Hepatic stellate cell (primary cell): ENCODE results near the gene DAB1.
"Not testable (repeated sequence)": the region's sequence is repeated elsewhere in the genome, so short reads cannot be mapped to it uniquely, and the experiment has no call there.

ENCODE experiments used
- DNase-seq: peaks from one replicate; pipeline ENCODE4 v3.0.0; 2011; ENCODE audit warnings: low spot score

The DAB1 gene

DNA sequence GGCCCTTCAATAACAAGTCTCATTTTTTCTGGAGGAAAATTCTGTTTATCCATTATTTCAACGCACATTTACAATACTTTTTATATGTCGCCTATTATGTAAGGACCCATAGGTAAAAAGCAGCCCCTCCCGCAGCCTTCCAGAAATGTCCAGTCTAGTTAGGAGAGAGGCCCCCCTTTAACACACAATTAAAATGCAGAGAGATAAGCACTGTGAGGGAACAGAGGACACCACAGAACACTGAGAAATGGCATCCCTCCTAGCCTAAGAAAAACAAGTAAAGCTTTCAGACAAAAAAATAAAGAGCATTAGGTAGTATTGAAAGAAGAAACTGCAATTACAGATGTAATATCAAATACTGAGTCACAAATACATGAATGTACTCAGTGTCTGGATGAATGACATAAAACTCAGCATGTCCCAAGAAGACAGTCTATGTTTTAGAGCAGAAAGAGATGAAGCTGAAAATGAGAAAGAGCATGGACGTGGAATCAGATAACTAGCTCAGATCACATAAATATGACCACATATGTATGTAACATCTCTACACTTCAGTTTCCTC is 62.9 kb downstream of the DAB1 start:
- no peak for DNase-seq

GRCh38 chr1:57357462-57357861 is 66.4 kb downstream of the DAB1 start:
- DNase-seq: no peak

GRCh38 chr1:57353654-57354053 is 70.2 kb downstream of the DAB1 start:
- no peak for DNase-seq

DNA sequence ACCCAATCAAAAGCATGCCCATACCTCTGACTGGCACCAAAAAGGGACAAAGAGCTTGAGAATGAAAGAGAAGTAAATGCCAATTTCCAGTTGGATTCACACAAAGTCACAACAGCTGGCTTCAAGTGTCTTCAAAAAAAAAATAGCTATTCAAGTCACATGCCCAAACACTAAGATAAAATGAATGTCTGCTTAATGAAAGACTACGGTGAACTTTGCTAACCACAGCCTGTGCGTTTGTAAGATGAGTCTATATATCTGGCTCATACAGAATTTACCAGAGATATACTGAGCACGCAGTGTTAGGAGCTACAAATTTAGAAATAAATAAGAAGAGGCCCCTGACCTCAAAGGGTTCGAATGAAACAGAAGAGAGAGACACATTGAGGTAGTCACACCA is 73.2 kb downstream of the DAB1 start:
- no peak for DNase-seq

DNA sequence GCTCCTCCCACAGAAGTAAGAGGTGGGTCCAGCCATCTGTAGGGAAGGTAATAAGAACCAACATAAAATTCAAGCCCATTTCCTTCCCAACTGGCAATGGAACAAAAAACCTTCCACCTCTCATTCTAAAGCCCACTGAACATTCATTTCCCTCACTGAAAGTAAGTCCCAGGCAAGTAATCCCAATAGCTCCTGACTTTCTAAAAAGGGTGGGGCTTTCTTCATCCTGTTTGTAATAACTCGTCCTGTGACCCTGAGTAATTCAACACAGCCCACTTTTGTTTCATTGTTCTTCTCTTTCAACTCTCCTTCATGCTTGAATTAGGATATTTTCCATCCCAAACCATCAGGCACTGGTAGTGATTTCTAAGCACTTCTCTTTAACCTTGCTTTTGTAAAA is 74.9 kb downstream of the DAB1 start:
- DNase-seq: no peak

- no peak for DNase-seq
These were observed 77.9 kb downstream of the DAB1 start for GRCh38 chr1:57345916-57346315.

GRCh38 chr1:57344265-57344664 is 79.6 kb downstream of the DAB1 start:
- DNase-seq: no peak

- DNase-seq: not testable (repeated sequence)
These were observed 80.5 kb downstream of the DAB1 start for GRCh38 chr1:57343298-57343915.

DNA sequence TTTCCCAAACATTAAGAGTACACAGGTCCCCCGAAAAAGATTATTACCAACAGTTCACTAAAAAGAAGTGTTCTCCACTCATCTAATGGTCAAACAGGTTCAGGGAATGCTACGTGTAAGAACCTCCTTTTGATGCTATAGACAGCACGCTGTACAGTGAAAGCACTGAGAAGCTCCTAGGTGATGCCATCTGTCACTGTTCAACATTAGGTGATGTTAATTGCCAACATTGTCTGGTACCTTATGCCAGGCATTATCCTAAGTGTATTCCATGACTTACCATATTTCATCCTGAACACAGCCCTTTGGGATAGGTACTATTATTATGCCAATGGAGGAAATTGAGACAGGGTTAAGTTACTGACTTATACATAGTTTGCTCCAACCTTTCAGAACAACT is 82.1 kb downstream of the DAB1 start:
- no peak for DNase-seq

DNA sequence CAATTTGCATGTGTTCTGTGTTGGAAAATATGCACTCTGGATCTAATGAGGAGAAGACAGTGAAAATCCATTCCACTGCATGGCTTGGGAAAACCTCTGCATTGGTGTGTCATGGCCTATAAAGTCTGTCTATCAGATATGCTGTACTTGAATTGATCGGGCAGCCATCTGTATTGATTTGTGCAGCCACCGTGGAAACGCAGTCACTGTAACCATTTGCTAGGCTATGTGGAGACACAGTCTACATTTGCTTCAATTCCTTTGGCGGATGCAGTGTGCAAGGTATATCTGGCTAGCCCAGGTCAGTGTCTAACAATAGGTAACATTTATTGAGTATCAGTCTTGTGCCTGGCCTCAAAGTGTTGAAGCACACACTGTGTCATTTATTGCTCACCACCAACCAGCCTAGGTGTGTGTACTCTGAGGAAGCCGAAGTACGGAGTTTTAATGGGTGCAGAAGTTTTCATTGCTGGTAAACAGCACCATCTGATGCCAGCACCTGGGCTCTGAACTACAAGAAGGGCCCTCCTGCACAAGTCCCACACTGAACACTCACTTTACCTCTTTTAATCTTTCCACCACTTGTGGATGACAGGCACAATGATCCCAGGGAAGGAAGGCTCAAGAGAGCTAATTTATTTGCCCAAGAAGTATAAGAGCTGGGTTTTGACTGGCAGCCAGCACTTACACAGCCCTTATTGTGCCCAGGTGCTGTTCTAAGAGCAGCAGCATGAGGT is 83.4 kb downstream of the DAB1 start:
- no peak for DNase-seq

DNA sequence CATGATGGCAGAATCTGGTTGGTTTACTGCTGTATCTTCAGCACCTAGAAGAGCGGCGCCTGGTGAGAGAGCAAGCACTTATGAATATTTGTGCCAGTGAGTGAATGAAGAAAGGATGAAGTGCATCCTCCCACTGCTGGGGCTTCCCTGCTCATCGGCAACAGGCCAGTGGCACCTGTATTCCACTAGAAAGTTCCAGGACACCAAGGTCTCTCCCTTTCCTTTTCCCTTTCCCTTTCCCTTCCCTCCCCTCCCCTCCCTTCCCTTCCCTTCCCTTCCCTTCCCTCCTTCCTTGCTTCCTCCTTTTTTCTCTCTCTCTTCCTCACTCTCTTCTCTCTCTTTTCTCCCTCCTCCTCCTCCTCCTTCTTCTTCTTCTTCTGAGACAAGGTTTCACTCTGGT is 86.2 kb downstream of the DAB1 start:
- DNase-seq: no peak

DNA sequence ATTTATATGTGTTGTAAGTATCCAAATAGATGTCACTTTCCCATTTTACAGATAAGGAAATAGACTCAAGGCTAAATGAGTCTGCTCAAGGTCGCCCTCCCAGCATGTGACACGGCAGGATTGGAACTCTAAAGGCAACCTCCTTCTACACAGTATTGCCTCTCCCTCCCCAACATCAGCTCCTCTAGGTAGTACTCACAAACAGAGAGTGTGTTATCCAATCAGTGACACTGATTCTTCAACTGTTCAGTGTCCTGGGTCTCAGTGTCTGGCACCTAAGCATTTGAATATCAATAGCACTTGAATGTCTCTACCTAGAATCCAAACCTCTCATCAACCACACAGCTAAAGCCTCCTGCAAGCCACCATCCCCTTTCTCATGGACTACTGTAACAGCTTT is 87.1 kb downstream of the DAB1 start:
- DNase-seq: no peak

DNA sequence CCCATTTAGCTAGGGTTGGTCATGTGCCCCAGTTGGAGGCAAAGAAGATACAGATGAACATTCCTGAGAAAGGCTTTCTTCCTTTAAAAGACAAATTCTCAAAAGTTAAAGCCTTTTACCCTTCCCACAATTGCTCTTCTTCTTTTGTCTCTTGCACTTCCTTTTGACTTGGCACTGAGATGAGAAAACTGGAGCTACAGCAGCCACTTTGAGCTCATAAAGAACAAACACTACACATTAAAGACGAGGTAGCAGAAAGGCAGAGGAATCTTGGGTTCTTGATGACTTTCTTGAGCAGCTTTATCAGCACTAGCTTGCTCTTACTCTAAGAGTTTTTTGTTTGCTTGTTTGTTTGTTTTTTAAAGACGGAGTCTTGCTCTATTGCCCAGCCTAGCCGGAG is 92.2 kb downstream of the DAB1 start:
- DNase-seq: no peak

GRCh38 chr1:57329937-57330336 is 93.9 kb downstream of the DAB1 start:
- DNase-seq: no peak

DNA sequence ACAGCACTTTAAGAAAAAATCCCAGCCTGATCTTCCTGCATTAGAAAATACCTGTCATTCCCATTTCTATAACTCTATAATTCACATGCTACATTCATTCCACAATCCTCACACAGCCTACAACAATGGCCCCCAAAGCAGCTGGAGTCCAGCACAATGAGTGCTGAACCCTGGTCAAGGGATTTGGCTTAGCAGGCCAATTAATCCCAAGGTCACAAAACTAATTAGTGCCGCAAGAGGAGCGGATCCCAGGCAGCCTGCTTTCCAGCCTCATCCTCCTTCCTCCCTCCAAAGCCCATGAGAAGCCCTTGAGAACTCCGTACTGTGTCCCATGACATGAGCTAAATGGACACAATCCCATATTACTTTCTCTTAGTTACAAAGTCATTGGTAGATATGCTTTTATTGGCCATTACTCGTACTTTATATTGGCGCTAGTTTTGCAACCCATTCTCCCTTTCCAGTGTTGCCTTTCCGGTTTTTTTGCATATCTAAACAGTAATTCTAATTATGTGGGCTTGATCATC is 94.8 kb downstream of the DAB1 start:
- DNase-seq: no peak

DNA sequence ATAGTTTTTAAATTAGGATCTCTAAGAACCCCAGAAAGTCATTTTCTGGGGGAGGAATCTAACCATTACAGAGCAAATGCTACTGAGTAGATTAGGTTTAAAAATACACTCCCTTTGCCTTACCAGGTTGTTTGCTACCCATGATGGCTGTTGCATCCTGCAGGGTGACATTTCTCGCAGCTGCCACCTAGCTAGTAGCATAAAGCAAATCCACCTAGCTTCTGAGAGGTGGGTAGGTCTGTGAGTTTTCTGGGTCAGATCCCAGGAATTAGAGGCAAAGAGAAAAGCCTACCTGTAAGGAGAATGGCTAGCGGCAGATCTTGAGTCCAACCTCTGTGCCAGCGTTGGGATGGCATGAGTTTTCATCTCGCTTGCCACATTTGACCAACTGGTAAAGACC is 95.9 kb downstream of the DAB1 start:
- no peak for DNase-seq

- no peak for DNase-seq
These were observed 96.5 kb downstream of the DAB1 start for GRCh38 chr1:57327336-57327735.

GRCh38 chr1:57325536-57325935 is 98.3 kb downstream of the DAB1 start:
- DNase-seq: no peak

DNA sequence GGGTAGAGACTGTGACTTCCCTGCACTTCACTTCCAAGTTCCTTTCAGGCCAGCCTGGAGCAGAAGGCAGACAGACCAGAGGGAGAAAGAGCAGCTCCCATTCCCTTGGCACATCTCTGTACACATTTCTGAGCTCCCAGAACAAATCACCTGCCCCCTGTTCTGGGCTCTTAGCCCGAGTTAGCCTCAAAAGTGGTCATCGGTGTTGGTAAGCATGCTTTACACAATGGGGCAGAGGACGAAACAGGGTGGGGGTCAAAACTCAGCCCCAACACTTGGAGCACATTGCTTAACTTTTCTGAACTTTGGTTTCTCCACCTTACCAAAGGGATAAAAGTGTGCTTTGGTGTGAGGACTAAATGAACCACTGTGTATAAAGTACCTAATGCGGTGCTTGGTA is 98.7 kb downstream of the DAB1 start:
- DNase-seq: no peak

DNA sequence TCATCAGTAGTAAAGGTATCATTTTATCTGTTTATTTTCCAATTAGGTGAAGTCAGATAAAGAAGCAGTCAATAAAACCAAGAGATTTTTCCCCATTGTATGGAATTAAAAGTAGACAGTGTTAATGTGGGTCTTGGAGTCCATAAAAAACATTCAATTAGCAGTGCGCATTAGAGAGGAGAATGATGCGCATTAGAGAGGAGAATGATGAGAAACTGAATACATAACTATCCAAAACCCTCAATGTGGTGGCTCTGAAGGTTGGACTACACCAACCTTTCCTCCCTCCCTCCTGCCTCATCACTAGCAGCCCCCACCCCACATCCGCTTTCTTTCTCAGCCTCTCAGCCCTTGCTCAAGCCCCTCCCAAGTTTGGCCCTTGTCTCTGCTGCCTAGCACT is 99.5 kb downstream of the DAB1 start:
- no peak for DNase-seq

DNA sequence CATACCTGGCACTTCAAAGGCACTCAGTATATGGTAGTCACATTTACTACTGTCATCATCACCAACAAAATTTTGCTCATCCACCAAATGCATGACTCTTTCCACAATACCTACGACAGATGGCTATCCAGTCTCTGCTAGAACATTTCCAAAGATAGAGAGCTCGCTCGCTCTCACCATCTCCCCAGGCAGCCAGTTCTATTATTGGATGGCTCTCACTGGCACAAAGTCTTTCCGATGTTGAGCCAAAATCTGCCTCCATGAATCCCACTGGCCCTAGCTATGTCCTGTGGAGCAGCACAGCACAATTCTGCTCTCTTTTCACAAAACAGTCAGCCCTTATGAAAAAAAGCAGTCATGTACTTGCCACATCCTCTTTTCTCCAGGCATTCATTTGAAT is 102.1 kb downstream of the DAB1 start:
- no peak for DNase-seq

- DNase-seq: no peak
These were observed 104.1 kb downstream of the DAB1 start for GRCh38 chr1:57319791-57320190.

DNA sequence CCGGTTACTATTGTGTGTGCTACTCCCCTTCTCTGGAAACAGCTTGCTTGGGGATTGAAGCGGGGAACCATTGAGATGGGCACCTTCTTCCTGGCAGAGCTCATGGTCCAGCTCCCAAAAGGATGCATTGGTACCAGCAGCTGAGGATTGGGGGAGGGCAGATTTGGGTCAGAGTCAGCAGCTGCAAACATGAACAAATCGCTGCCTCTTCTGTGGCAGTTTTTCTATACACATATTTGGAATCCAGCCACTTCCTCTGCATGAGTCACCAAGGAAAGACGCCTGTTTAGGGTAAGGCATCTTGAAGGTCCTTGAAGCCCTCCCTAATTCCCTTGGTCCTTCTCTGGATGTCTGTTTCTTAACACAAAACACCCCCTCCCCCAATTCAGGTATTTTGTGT is 104.7 kb downstream of the DAB1 start:
- DNase-seq: no peak

DNA sequence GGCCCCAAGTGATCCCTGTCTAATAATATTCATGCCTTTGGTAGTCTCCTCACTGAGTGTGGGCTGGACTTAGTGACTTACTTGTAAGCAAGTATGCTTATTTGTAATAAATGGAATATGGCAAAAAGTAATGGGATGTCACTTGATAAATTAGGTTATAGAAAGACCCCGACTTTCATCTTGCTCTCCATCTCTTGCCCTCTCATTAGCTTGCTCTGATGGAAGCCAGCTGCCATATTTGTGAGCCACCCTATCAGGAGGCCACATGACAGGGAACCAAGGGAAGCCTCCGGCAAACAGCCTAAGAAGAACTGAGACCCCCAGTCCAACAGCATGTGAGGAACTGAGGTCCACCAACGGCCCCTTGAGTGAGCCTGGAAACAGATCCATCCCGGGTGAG is 107.0 kb downstream of the DAB1 start:
- DNase-seq: no peak
